Stimulated activated CD8-positive, alpha-beta memory T cell treated with anti-CD3 and anti-CD28 coated beads, Interleukin-12 subunit alpha, Interleukin-12 subunit beta, amount 100 ng/mL, for 24 hours (primary cell): ENCODE results near the gene MST1.
"Not testable (repeated sequence)": the region's sequence is repeated elsewhere in the genome, so short reads cannot be mapped to it uniquely, and the experiment has no call there.

Experiments used
- DNase-seq: peaks from one replicate; pipeline ENCODE4 v3.0.0-alpha.2; 2020; ENCODE audit errors: extremely low read depth

MST1 gene

DNA sequence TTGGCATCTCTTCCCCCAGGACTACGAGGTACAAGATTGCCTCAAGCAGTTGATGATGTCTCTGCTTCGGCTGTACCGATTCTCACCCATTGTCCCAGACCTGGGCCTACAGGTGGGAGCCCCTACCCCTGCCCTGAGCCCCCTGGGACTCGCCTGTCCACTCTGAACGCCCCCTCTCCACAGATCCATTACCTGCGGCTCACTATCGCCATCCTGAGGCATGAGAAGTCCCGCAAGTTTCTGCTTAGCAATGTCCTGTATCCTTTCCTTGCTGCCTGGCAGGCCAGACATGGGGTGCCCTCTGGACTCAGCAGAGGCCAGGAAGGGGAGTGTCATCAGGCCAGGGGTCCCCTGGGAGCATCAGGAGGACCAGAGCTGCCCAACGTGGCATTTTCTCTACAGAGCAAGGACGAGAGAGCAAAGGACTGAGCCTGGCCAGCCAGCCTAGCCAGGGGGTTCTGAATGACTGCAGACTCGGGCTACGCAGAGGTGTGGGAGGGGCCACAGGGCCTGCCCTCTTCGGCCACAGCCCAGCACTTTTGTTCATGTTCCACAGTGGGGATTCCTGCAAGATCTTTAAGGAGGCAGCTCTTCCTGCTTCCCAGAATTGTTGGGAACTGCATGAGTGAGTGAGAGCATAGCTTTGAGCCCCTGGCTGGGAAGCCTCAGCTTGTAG lies 11.3 kb upstream of the MST1 start:
- DNase-seq, result no peak

DNA sequence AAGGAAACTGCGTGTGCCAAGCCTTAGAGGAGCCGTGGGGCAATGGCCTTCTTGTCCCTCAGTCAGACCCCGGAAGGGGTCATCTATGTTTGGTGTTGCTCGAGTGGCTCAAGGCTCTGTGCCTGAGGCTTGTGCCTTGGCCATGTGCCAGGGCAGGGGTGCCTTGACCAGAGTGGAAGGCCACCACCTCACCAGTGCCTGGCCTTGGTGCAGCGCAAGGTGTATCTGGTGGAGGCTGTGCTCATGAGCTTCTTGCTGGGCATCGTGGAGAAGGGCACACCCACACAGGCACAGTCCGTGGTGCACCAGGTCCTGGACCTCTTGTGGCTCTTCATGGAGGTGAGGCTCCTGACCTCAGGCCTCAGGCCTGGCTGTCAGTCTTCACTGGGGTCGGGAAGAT lies 10.7 kb upstream of the MST1 start:
- DNase-seq, result no peak

DNA sequence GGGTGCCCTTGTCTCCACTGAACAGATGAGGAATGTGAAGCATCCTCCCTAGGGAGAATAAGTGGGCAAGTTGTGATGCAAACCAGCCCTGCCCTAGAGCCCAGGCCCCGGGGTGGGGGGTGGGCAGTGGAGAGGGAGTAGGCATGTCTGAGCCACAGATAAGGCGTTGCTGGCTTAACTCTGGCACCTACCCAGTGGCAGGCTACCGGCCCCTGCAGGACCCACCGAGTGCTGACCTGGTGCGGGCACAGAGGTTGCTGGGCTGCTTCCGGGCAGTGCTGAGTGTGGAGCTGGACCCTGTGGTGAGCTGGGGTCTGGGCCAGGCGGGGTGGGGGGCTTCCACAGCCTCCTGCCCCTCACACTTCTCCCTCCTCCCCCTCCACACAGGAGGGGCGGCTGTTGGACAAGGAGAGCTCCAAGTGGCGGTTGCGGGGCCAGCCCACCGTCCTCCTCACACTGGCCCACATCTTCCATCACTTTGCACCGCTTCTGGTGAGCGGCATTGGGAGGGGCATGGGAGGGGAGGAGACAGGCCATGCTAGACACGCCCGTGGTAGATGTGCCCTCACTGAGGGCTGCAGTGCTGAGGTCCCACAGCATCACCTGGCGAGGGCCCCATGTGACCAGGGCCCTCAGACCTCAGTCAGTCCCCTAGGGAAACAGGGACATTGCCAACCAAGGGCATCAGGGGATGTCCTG lies 10.2 kb upstream of the MST1 start:
- no peak for DNase-seq

- DNase-seq, result not testable (repeated sequence)
Measured at GRCh38 chr3:49695350-49696015, 6.2 kb upstream of the MST1 start.

GRCh38 chr3:49694409-49695070 lies 5.3 kb upstream of the MST1 start:
- DNase-seq, result not testable (repeated sequence)

DNA sequence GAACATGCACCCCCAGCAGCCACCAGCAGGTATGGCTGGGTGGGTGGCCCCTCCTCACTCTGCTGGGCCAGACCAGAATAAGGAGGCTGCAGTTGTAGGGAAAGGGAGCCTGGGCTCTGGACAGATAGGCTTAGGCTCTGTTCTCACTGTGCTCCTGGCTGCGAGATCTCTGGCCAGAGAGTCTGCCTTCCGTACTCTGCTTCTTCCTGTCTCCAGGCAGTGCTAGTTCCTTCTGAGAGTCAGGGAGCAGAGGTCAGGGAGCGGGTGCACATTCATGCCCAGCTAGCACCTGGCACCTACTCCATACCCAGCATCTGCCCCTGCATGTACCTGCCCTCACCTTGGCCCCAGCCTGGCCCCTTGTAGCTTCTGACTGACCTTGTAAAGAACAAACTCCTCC lies 2.2 kb upstream of the MST1 start:
- not testable (repeated sequence) for DNase-seq

DNA sequence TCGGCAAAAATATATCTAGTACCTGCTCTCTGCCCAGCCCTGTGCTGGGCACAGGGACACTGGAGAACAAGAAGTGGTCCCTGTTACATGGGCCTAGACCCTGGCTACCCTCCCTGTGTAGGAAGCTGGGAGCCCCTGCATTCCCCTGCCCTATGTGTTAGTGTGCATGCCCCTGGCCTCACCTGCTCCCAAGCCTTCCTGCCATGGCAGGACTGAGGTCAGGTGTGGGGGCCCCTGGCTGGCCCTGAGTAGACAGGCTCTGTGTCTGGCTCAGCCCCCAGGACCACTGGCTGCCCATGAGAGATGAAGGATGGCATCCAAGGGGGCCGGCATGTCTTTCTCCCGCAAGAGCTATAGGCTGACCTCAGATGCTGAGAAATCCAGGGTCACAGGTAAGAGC lies 1.6 kb upstream of the MST1 start:
- DNase-seq, result not testable (repeated sequence)

DNA sequence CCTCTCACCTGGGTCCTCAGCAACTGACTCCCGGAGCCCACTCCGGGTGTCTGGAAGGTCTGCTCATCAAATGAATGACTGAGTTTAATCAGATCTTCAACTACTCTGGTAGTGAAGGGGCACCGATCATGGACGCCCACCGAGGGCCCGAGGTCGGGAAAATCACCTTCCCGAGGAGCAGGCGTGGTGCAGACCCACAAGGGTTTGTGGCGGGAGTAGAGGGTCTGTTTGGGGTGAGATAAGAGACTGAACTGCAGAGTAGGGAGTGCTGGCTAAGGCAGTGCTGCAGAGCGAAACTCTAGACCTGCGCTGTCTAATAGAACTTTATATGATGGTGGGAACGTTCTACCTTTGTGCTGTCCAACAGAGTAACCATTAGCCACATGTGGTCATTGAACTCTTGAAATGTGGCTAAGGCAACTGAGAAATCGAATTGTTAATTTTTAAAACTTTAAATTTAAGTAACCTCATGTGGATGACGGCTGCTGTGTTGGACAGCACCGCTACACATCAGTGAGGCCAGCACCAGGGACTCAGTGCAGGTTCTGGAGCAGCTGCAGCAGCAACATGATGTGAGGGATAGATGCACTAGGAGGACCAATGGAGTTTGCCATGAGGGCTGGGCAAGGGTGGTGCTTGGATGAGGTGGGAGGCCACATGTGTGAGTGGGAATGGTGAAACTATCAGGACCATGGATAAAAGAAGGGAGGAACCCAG lies 792 bp upstream of the MST1 start:
- DNase-seq, result not testable (repeated sequence)

DNA sequence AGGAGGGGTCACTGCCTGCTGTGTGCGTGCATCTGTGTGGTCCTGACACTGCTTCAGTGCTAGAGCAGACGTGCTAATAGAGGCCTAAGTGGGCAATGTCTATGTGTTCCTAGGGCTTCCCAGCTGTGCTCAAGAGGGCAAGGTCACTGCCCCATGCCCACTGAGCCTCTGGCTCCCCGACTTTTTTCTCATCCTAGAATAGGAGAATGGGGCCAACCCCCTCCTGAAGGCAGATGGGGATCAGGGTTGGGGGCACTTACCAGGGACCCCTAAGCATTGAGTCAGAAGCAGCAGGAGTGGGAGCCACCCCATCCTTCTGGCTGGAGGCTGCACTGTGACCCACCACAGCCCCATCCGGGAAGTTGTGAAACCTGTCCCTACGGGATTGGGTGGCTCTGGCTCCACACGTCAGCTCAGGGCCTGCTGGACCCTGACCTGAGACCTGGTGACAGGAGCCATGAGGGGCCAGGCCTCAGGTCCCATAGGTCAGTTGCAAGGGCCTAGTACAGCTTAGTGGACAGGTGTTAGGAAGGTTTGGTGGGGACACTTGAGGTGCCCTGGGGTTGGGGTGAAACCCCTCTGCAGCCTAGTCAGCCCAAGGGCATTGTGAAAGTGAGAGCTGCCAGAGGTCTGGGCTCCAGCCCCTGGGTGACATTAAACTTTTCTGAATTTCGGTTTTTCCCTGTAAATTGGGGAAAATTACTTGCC lies 782 bp downstream of the MST1 start:
- not testable (repeated sequence) for DNase-seq

GRCh38 chr3:49687424-49687795 lies 1.9 kb downstream of the MST1 start:
- DNase-seq, result not testable (repeated sequence)

DNA sequence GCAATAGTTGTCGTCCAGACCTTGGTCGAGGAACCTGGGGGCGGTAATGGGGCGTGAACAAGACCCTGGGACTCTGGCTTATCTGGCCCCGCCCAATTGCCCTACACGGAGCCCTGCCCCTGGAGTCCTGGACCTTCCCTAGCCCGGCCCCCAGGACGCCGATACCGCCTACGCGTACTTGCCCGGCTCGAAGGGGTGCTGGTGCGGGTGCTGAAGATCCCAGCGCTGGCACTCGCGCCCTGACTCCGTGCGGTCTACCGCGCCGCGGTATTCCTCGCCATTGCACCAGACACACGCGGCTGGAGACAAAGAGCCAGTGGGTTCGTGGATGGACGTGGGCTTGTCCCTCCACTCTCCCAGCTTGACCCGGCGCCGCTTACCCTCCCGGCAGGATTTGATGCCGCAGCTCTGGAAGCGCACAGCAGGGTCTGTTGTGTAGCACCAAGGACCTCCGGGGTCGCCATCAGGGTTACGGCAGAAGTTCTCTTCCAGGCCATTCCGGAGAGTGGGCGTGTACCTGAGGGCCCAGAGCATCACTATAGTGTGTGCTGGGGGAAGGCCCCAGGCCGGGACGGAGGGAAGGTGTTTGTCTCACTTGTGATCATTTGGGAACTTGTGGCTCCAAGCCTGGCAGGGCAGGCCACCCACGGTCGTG lies 2.4 kb downstream of the MST1 start:
- DNase-seq, result not testable (repeated sequence)

DNA sequence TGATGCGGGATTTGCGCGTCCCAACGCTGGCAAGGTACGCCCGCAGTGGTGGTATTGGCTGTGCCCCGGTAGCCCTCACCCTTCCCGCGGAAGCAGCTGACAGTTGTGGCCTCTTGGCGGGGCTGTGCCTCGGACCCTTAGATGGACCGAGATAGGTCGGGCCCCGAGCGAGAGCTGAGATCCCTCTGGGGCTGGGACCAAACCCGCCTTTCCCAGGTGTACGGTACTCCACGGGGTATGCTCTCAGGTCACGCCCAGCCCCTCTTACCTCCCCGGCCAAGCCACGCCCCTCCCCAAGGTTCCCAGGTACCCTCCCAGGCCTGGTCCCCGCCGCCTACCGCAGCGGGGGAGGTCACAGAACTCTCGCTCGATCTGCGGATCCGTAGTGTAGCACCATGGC lies 2.9 kb downstream of the MST1 start:
- DNase-seq, result not testable (repeated sequence)

DNA sequence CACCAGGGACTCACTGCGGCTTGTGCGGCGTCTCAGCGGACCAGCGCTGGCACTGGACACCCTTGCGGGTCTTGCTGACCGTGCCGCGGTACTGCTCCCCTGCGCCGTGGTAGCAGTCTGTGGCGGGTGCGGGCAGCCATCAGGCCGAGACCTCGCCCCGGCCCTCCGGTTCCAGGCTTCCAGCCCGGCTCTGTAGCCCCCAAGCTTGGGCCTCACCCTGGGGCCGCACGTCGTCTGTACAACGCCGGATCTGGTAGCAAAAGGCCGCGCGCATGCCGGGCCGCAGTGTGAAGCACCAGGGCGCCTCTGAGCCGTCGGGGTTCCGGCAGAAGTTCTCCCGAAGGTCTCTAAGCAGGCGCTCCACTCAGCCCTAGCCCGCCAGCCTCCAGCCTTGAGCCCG lies 3.4 kb downstream of the MST1 start:
- not testable (repeated sequence) for DNase-seq

- not testable (repeated sequence) for DNase-seq
Measured at GRCh38 chr3:49685103-49685502, 4.2 kb downstream of the MST1 start.

- DNase-seq, result not testable (repeated sequence)
Measured at GRCh38 chr3:49684453-49684852, 4.8 kb downstream of the MST1 start.

GRCh38 chr3:49683162-49683561 lies 6.1 kb downstream of the MST1 start:
- DNase-seq, result no peak

- DNase-seq, result no peak
Measured at GRCh38 chr3:49681543-49681942, 7.7 kb downstream of the MST1 start.

GRCh38 chr3:49681232-49681522 lies 8.1 kb downstream of the MST1 start:
- DNase-seq, result no peak

- DNase-seq, result no peak
Measured at GRCh38 chr3:49680493-49681231, 8.6 kb downstream of the MST1 start.

DNA sequence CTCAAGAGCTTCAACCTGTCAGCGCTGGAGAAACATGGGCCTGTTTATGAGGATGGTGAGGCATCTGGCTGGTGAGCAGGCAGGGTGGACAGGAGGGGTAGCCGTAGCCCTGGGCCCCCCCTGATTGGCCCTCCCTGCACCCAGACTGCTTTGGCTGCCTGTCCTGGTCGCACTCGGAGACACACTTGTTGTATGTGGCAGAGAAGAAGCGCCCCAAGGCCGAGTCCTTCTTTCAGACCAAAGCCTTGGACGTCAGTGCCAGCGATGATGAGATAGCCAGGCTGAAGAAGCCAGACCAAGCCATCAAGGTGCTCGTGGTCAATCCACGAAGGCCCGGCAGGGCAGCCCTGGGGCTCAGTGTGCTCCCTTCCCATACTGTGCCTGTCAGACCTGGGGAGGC lies 13.4 kb downstream of the MST1 start:
- no peak for DNase-seq
